Measurements from ENCODE around the gene OR2L8.

The OR2L8 gene

GRCh38 chr1:247992986-247993385 is 44.3 kb downstream of the OR2L8 start:
- DNase-seq (ENCODE audit: low spot score), result no peak

- no peak for DNase-seq (ENCODE audit: low spot score)
Measured at GRCh38 chr1:247998811-247999210, 50.2 kb downstream of the OR2L8 start.

All from CD4-positive, alpha-beta T cell treated with Interleukin-2 at 100 ng/mL for 4 hours (primary cell).